NCI-H748 treated with DMSO at 0.1 percent for 48 hours (cell line): Measurements from ENCODE around the gene ALG13.
"Not testable (repeated sequence)": the region's sequence is repeated elsewhere in the genome, so short reads cannot be mapped to it uniquely, and the experiment has no call there.

Experiments used
- DNase-seq: peaks from one replicate; lab custom pipeline; 2025; lab: John Stamatoyannopoulos, UW

ALG13 gene

DNA sequence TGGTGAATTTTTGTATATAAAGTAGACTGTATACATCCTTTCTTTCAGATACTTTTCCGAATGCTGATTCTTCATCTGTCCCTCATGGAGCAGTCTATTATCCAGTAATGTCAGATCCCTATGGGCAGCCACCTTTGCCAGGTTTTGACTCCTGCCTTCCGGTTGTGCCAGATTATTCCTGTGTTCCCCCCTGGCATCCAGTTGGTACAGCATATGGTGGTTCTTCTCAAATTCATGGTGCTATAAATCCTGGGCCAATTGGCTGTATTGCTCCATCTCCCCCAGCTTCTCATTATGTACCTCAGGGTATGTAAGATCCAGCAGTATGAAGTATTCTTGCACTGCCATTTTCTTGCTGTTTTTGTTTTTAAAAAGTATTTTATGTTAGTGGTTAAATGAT lies 78.7 kb downstream of the ALG13 start:
- DNase-seq = no peak

DNA sequence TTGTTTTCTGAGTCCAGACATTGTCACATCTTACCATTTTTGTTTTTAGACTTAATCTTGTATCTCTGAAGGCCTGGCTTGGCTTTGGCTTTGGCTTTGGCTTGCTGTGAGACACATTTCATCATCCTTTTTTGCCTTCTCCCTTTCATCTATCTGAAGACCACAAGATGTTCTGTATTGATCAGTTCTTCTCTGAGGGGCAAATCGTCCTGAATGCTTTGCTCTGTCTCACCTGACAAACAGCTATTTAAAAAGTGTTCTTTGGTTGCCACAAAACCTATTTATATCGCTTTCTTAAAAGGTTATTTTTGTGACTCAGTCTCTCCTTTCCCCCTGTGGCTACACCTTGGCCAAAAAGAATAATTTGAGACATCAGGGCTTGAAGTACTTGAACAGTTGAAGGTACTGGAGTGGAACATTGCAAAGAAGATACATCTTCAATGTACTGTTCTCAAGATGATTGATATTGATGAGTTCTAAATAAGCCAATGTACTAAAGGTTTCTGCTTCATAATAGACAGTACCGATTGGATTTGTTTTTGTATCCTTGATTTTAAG lies 80.7 kb downstream of the ALG13 start:
- no peak for DNase-seq

- DNase-seq = no peak
These were observed 97.6 kb downstream of the ALG13 start for GRCh38 chrX:111778591-111778990.

- no peak for DNase-seq
These were observed 98.6 kb downstream of the ALG13 start for GRCh38 chrX:111779582-111779981.

- DNase-seq = no peak
These were observed 103.7 kb downstream of the ALG13 start for GRCh38 chrX:111784667-111785066.

DNA sequence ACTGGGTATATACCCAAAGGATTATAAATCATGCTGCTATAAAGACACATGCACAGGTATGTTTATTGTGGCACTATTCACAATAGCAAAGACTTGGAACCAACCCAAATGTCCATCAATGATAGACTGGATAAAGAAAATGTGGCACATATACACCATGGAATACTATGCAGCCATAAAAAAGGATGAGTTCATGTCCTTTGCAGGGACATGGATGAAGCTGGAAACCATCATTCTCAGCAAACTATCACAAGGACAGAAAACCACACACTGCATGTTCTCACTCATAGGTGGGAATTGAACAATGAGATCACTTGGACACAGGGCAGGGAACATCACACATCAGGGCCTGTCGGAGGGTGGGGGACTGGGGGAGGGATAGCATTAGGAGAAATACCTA lies 109.1 kb downstream of the ALG13 start:
- not testable (repeated sequence) for DNase-seq
